ENCODE measurements around the gene SPAG9.
A peak's percentile ranks its signal among the peaks of the same experiment; 100 is the strongest.

The SPAG9 gene

GRCh38 chr17:51044976-51045375 is 75.7 kb downstream of the SPAG9 start:
- DNase-seq (ENCODE audit: low read depth, low spot score): peak; percentile 20

GRCh38 chr17:51036084-51036483 is 84.6 kb downstream of the SPAG9 start:
- no peak for DNase-seq (ENCODE audit: low read depth, low spot score)

- no peak for DNase-seq (ENCODE audit: low read depth, low spot score)
These were observed 85.2 kb downstream of the SPAG9 start for GRCh38 chr17:51035431-51035830.

DNA sequence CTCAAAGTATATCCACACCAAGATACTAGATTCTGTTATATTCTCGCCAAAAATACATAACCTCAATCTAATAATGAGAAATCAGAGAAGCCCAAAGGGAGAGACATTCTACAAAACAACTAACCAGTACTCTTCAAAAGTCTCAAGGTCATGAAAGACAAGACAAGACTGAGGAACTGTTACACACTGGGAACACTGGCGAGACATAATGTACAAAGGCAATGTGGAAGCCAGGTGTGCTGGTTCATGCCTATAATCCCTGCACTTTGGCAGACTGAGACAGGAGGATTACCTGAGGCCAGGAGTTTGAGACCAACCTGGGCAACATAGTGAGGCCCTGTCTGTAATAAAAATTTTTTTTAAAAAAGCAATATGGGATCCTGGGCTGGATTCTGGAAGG is 85.9 kb downstream of the SPAG9 start:
- DNase-seq (ENCODE audit: low read depth, low spot score): no peak

GRCh38 chr17:51032850-51033249 is 87.8 kb downstream of the SPAG9 start:
- DNase-seq (ENCODE audit: low read depth, low spot score): no peak

DNA sequence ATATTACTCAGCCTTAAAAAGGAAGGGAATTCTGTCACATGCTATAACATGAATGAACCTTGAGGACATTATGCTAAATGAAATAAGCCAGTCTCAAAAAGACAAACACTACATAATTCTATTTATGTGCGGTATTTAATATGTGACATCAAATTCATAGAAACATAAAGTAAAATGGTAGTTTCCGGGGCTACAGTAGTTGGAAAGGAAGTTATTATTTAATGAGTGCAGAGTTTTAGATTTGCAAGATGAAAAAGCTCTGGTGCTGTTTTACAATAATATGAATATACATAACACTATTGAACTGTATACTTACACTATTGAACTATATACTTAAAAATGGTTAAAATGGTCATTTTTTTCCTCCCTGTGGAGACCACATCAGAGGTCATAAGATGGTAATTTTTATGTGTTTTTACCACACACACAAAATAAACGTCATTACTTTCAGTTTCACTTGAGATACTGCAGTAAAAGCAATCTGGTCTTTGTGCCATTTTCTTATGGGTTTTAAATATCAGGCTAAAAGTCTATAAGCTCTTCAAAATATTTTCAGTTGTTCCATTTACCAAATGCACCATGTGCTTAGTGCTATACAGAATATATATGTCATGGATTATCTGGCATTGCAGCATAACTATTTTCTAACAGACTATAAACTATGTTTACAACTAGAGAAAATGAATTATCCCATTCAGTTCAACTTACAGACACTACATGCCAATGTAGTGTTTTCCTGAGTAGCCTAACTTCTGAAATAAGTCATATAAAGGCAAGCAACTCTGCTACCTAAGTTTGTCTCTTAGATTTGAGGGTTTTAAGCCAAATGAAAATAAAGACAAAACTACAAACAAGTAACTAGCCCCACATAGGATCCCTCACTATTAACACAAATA is 90.9 kb downstream of the SPAG9 start:
- no peak for DNase-seq (ENCODE audit: low read depth, low spot score)

GRCh38 chr17:51029142-51029541 is 91.5 kb downstream of the SPAG9 start:
- DNase-seq (ENCODE audit: low read depth, low spot score): no peak

- no peak for DNase-seq (ENCODE audit: low read depth, low spot score)
These were observed 92.3 kb downstream of the SPAG9 start for GRCh38 chr17:51028176-51028863.

GRCh38 chr17:51018541-51018940 is 102.1 kb downstream of the SPAG9 start:
- no peak for DNase-seq (ENCODE audit: low read depth, low spot score)

GRCh38 chr17:51017270-51017669 is 103.4 kb downstream of the SPAG9 start:
- no peak for DNase-seq (ENCODE audit: low read depth, low spot score)

DNA sequence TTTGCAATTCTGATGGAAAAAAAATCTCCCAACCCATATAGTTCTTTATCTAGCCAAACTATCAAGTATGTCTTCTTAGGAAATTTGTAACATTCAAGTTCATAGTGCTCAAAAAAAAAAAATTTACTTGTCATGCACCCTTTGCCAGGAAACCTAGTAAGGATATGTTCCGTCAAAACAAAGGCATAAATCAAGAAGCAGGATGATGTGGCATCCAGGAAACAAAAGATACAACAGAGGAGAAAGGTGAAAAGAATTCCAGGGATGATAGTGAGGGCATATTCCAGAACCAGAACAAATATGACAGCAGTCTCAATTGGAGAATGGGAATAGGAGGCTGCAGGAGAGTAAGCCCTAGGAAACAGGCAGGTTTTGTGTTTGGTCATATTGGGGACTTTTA is 104.6 kb downstream of the SPAG9 start:
- no peak for DNase-seq (ENCODE audit: low read depth, low spot score)

- no peak for DNase-seq (ENCODE audit: low read depth, low spot score)
These were observed 105.5 kb downstream of the SPAG9 start for GRCh38 chr17:51015145-51015558.

DNA sequence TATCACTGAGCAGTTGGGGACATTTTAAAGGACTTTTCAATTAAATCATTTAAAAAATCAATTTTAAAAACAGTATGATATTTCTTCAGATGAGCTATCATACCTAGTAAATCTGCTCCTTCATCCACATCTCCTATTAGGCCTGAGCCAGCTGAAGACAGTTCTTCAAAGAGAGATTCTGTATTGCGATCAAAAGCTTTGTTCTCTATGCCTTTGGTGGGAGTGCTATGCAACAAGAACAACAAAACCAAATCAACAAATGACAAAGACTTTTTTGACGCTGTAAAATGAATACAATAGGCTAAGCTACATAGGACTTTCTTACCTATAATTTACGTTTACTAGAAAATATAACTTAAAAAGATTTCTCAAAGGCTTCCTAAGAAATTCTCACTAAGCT is 106.5 kb downstream of the SPAG9 start:
- no peak for DNase-seq (ENCODE audit: low read depth, low spot score)

- DNase-seq (ENCODE audit: low read depth, low spot score): no peak
These were observed 107.3 kb downstream of the SPAG9 start for GRCh38 chr17:51013322-51013721.

DNA sequence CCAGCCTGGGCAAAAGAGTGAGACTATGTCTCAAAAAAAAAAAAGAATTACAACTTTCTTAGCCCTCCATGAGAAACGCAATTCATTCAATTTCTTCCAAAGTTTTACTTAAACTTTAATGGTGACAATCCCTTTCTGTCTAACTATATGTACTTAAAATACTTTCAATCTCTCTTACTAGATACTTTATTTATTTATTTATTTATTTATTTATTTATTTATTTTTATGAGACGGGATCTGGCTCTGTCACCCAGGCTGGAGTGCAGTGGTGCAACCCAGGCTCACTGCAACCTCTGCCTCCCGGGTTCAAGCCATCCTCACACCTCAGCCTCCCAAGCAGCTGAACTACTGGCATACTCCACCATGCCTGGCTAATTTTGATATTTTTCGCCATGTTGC is 108.1 kb downstream of the SPAG9 start:
- DNase-seq (ENCODE audit: low read depth, low spot score): no peak

DNA sequence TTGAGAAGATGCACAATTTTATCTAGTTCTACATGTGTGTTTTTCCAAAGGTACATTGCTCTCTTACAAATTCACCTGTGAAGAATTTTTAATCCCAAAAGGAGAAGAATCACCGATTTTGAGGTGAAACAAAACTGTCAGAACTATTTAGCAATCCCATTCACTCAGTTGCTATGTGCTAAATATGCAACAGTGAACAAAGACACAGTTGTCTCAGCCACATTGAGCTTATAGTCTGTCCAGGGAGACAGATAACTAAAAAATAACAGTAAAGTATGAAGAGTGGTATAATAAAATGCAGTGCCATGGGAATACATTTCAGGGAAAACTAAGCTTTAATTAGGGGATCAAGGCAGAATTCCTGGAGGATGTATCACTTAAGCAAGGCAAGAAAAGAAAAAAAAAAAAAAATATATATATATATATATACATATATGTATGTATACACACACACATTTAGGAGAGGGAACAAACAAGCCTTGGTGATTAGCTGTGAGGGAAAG is 110.4 kb downstream of the SPAG9 start:
- no peak for DNase-seq (ENCODE audit: low read depth, low spot score)

- DNase-seq (ENCODE audit: low read depth, low spot score): no peak
These were observed 114.1 kb downstream of the SPAG9 start for GRCh38 chr17:51006601-51007000.

DNA sequence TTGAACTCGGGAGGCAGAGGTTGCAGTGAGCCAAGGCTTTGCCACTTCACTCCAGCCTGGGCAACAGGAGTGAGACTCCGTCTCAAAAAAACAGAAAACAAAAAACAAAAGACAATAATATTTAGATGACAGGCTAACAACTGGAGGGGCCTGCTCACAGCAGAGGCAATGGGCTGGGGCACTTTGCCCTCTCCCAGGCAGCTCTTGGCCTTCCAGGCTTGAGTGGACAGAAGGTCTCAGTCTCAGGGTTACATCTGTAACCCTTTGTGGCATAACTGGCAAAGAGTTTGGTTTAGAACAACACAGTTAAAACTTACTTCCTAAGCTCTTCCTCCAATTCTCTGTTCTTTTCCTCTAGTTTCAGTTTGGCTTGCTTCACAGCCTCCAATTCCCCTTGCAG is 114.9 kb downstream of the SPAG9 start:
- no peak for DNase-seq (ENCODE audit: low read depth, low spot score)

DNA sequence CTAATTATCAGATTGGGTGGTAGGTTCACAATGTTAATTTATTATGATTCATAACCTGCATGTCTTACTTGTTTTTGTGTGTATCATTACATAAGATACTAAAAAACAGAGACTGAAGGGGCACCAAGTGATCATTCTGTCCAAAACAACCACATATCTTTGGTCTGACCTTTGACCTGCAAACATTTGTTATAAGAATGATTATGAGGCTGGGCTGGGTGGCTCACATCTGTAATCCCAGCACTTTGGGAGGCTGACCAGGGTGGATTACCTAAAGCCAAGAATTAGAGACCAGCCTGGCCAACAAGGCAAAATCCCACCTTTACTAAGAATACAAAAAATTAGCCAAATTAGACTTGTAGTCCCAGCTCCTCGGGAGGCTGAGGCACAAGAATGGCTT is 116.4 kb downstream of the SPAG9 start:
- no peak for DNase-seq (ENCODE audit: low read depth, low spot score)

DNA sequence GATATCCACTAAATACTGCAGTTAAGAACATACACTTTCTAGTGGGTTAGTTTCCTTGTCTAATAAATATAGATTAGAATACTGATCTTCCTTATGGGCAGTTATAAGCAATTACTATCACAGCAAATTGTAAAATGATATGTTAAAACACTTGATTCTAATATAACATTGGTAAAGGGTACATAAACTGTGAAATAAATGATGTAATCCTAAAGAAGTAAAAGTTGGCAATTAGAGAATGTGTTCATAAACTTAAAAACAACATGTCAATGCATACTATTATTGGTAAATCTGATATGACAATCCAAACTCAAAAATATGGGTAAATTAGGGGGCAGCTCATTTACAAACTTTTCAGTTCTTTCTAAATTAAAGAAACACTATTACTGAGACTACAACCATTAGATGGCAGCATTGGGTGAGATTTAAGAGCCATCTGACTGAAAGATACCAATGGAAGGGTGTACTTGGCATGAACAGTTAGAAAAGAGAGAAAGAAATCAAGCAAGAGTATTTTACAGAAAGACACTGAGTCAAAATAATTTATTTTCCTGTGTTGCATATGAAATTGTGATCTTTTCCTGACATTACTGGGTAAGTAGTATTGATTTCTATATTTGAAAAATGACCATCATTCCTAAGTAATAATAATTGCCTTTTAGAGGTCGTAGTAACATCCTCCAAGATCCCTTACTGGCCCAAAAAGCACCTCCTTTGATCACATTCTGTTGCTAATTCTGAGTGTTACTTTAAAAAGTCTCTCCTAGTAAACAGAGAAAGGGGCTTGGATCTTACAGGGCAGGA is 119.6 kb downstream of the SPAG9 start:
- DNase-seq (ENCODE audit: low read depth, low spot score): no peak

- no peak for DNase-seq (ENCODE audit: low read depth, low spot score)
These were observed 125.0 kb downstream of the SPAG9 start for GRCh38 chr17:50995668-50996067.

GRCh38 chr17:50993544-50993943 is 127.1 kb downstream of the SPAG9 start:
- DNase-seq (ENCODE audit: low read depth, low spot score): no peak

Data from ELF-1 (cell line).